IMR-90 (cell line): ENCODE results near the gene SLC22A31. TPM values are rescaled to one million over a fixed set of nuclear protein-coding genes. Genes with fewer than 3 reads are reported as not detected.
A peak's percentile ranks its signal among the peaks of the same experiment; 100 is the strongest.

Experiments
- ATAC-seq: fragments of 200-7000 bp; cut with Tn5 transposase; 2 replicates; pipeline ENCODE4 v1.9.1; 2020; ENCODE audit warnings: low read depth, mild to moderate bottlenecking, moderate library complexity
- BruUV-seq: library from RNA; stranded (reverse); fragments of 400-500 nt; replicated peaks from 2 replicates; lab custom pipeline; 2021; lab: Mats Ljungman, UMichigan
- CTCF ChIA-PET: fragments of 300-600 bp; formaldehyde crosslinking; extraction: SDS; loops from one replicate; lab custom pipeline; 2021; ENCODE audit warnings: antibody characterized with exemption; lab: Yijun Ruan, JAX
- POLR2A ChIA-PET: fragments of 300-600 bp; sonication (Branson Sonifier 250); formaldehyde crosslinking; loops from one replicate; lab custom pipeline; 2022; ENCODE audit warnings: antibody characterized with exemption; ENCODE audit not compliant: unreplicated experiment; lab: Charles Lee
- DNase-seq: peaks from one replicate; pipeline ENCODE4 v3.0.0; 2013
- H2AFZ ChIP-seq: replicated peaks from 2 replicates; pipeline ENCODE3; 2013; ENCODE audit warnings: low read length, mild to moderate bottlenecking; ENCODE audit not compliant: poor library complexity
- H2AK5ac ChIP-seq: 2 replicates; pipeline ENCODE4 v1.6.1; 2013; ENCODE audit warnings: low read depth, low read length, inconsistent platforms
- H2AK9ac ChIP-seq: replicated peaks from 2 replicates; pipeline ENCODE3; 2013; ENCODE audit warnings: mild to moderate bottlenecking, low read depth, low read length, moderate library complexity; ENCODE audit not compliant: poor library complexity
- H2BK120ac ChIP-seq: 2 replicates; pipeline ENCODE4 v1.6.1; 2013; ENCODE audit warnings: low read depth, low read length, inconsistent platforms
- H2BK15ac ChIP-seq: 3 replicates; pipeline ENCODE4 v1.6.1; 2013; ENCODE audit warnings: low read depth, low read length, inconsistent platforms
- H2BK20ac ChIP-seq: 2 replicates; pipeline ENCODE4 v1.6.1; 2013; ENCODE audit warnings: low read depth, mild to moderate bottlenecking, inconsistent platforms, low read length, moderate library complexity
- H2BK5ac ChIP-seq: 2 replicates; pipeline ENCODE4 v1.6.1; 2013; ENCODE audit warnings: mild to moderate bottlenecking, low read depth, low read length, inconsistent platforms; ENCODE audit not compliant: poor library complexity, severe bottlenecking
- H3K14ac ChIP-seq: replicated peaks from 2 replicates; pipeline ENCODE4 v1.6.1; 2013; ENCODE audit warnings: low read depth, low read length, inconsistent platforms
- H3K18ac ChIP-seq: 2 replicates; pipeline ENCODE4 v1.6.1; 2013; ENCODE audit warnings: low read depth, low read length, control low read depth
- H3K23ac ChIP-seq: 2 replicates; pipeline ENCODE4 v1.6.1; 2013; ENCODE audit warnings: low read depth, low read length, inconsistent platforms
- H3K27ac ChIP-seq: 2 replicates; pipeline ENCODE4 v1.5.1; 2013; ENCODE audit warnings: mild to moderate bottlenecking, control low read depth, low read length; ENCODE audit not compliant: insufficient read depth
- H3K27me3 ChIP-seq: 2 replicates; pipeline ENCODE4 v1.6.1; 2013; ENCODE audit warnings: low read length; ENCODE audit not compliant: control insufficient read depth, insufficient read depth
- H3K36me3 ChIP-seq: 2 replicates; pipeline ENCODE4 v1.6.1; 2013; ENCODE audit warnings: low read length, mixed read lengths; ENCODE audit not compliant: control insufficient read depth, insufficient read depth
- H3K4ac ChIP-seq: 2 replicates; pipeline ENCODE4 v1.6.1; 2013; ENCODE audit warnings: low read depth, low read length, inconsistent platforms
- H3K4me1 ChIP-seq: 2 replicates; pipeline ENCODE4 v1.6.1; 2013; ENCODE audit warnings: low read length, mixed read lengths; ENCODE audit not compliant: control insufficient read depth, insufficient read depth
- H3K4me2 ChIP-seq: 2 replicates; pipeline ENCODE4 v1.6.1; 2013; ENCODE audit warnings: low read depth, mild to moderate bottlenecking, control low read depth, low read length, moderate library complexity
- H3K4me3 ChIP-seq: 2 replicates; pipeline ENCODE4 v1.5.1; 2013; ENCODE audit warnings: low read depth, mild to moderate bottlenecking, control low read depth, low read length, moderate library complexity; ENCODE audit not compliant: insufficient read depth
- H3K56ac ChIP-seq: 2 replicates; pipeline ENCODE4 v1.6.1; 2013; ENCODE audit warnings: low read length, inconsistent platforms; ENCODE audit not compliant: insufficient read depth; ENCODE audit errors: extremely low read depth
- H3K79me1 ChIP-seq, 2 experiments: 2 replicates each; pipeline ENCODE4 v1.6.1; 2013; ENCODE audit warnings: low read length in 2 of 2, inconsistent platforms in 1 of 2, low read depth in 1 of 2
- H3K9ac ChIP-seq: 2 replicates; pipeline ENCODE4 v1.6.1; 2013; ENCODE audit warnings: low read depth, low read length, control low read depth
- H3K9me1 ChIP-seq: 2 replicates; pipeline ENCODE4 v1.6.1; 2013; ENCODE audit warnings: low read length, inconsistent platforms; ENCODE audit not compliant: insufficient read depth
- H3K9me3 ChIP-seq: 2 replicates; pipeline ENCODE4 v1.6.1; 2013; ENCODE audit warnings: low read length; ENCODE audit not compliant: control insufficient read depth, insufficient read depth
- H4K20me1 ChIP-seq: 2 replicates; pipeline ENCODE4 v1.6.1; 2013; ENCODE audit warnings: low read length, inconsistent platforms; ENCODE audit not compliant: insufficient read depth
- H4K5ac ChIP-seq: 2 replicates; pipeline ENCODE4 v1.6.1; 2013; ENCODE audit warnings: mild to moderate bottlenecking, low read depth, low read length, control low read depth
- H4K8ac ChIP-seq, 2 experiments: 2 replicates each; pipeline ENCODE4 v1.6.1; 2013; ENCODE audit warnings: low read depth in 2 of 2, low read length in 2 of 2, control low read depth in 1 of 2, inconsistent platforms in 1 of 2
- H4K91ac ChIP-seq: 2 replicates; pipeline ENCODE4 v1.6.1; 2013; ENCODE audit warnings: low read depth, low read length, inconsistent platforms; ENCODE audit not compliant: insufficient read depth
- BHLHE40 ChIP-seq: fragments of 150-350 bp; IDR thresholded peaks from 2 replicates; pipeline ENCODE4 v1.6.1; 2016; ENCODE audit warnings: mild to moderate bottlenecking, low read depth, low read length
- CEBPB ChIP-seq: IDR thresholded peaks from 2 replicates; pipeline ENCODE4 v1.6.1; 2012; ENCODE audit warnings: low read depth, low read length, improper control_type of control experiment
- FOS ChIP-seq: fragments of 150-350 bp; IDR thresholded peaks from 2 replicates; pipeline ENCODE4 v1.6.1; 2016; ENCODE audit warnings: low read depth, low read length
- MAZ ChIP-seq: IDR thresholded peaks from 2 replicates; pipeline ENCODE4 v1.6.1; 2012; ENCODE audit warnings: low read depth, mild to moderate bottlenecking, low read length, improper control_type of control experiment, moderate library complexity, borderline replicate concordance
- MXI1 ChIP-seq: IDR thresholded peaks from 2 replicates; pipeline ENCODE4 v1.6.1; 2012; ENCODE audit warnings: low read depth, mild to moderate bottlenecking, low read length, moderate library complexity, borderline replicate concordance
- RAD21 ChIP-seq: IDR thresholded peaks from 2 replicates; pipeline ENCODE4 v1.6.1; 2012; ENCODE audit warnings: low read length, improper control_type of control experiment
- RCOR1 ChIP-seq: IDR thresholded peaks from 2 replicates; pipeline ENCODE4 v1.6.1; 2012; ENCODE audit warnings: mild to moderate bottlenecking, low read length, improper control_type of control experiment; ENCODE audit not compliant: insufficient replicate concordance
- SMC3 ChIP-seq: fragments of 150-350 bp; IDR thresholded peaks from 2 replicates; pipeline ENCODE4 v1.6.1; 2016; ENCODE audit warnings: low read depth, mild to moderate bottlenecking, antibody characterized with exemption, low read length, moderate library complexity
- WGBS, 2 experiments: methylation state at CpG; one replicate each; pipeline versions ENCODE4 v1.1.5 to v1.1.7; 2013; ENCODE audit warnings: missing lambda C conversion rate in 2 of 2; ENCODE audit not compliant: insufficient read length in 1 of 2; ENCODE audit errors: extremely low coverage in 2 of 2; 5-methylcytosine and 5-hydroxymethylcytosine counted together
- dilution Hi-C: fragments of 300-500 bp; cut with HindIII; formaldehyde crosslinking; loops from one replicate; pipeline ENCODE4 v1.14.3; 2018; ENCODE audit warnings: low sequenced_read_pairs; ENCODE audit not compliant: unreplicated experiment
- in situ Hi-C: fragments of 300-500 bp; cut with MboI; formaldehyde crosslinking; loops from 3 replicates; pipeline ENCODE4 v1.14.3; 2019; ENCODE audit warnings: low sequenced_read_pairs, inconsistent platforms, mixed read lengths
- intact Hi-C: fragments of 100-400 bp; cut with micrococcal nuclease; formaldehyde crosslinking; loops from 2 replicates; pipeline ENCODE4 v1.10.0; 2022
- polyA plus RNA-seq, 3 experiments: library from polyadenylated mRNA; depleted of rRNA; stranded (reverse); fragments of >200 nt; gene quantifications; 2 replicates each; pipeline ENCODE4 v1.2.3, GENCODE V29; 2012; ENCODE audit warnings: low replicate concordance in 1 of 3
- total RNA-seq: library from RNA; depleted of rRNA; stranded (reverse); fragments of >200 nt; gene quantifications from 2 replicates; pipeline ENCODE4 v1.2.3, GENCODE V29; 2012
- TF ChIP-seq, protein P1 (sequence below): conservative IDR thresholded peaks from 2 replicates; pipeline ENCODE4 v1.5.1; 2012; ENCODE audit warnings: mild to moderate bottlenecking, low read depth, low read length, improper control_type of control experiment
- TF ChIP-seq, protein P2 (sequence below): fragments of 150-350 bp; IDR thresholded peaks from 2 replicates; pipeline ENCODE4 v1.6.1; 2017; ENCODE audit warnings: mild to moderate bottlenecking, antibody characterized with exemption, low read length, low read depth

The SLC22A31 gene
- total and polyA plus RNA-seq, 2 of the 4 experiments (the other 2 are of a cell fraction): 0.18 to 5.5 TPM

DNA sequence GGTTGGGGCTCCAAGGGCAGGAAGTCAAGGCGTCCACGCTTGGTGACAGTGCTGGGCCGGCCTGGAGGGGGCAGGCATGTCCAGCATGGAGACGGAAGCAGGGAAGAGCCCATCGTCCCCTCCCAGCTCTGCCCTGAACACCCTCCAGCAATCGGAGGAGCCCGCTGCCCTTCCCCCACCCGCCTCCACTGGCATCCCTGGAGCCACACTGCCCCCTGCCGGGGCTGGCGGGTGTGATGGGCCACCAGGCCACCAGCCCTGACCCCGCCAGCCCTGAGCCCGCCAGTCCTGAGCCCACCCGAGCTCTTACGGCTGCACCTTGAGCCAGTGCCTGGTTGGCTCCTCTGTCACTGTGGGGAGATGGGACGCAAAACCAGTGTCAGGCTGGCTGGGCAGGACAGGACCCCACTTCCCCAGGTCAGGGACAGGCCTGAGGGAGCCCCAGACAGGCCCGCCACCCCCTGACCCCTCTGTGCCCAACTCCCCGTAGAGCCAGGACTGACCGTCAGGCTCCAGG lies 32.9 kb downstream of the SLC22A31 start:
- Histone ChIP-seq H3K9me3 (no peaks in the 10 kb centered on the region), H3K4ac (peak overlapping the region; percentile 22; the same call in 1 of the 2 replicates), H4K20me1 (no peaks in the 10 kb centered on the region), H2AK5ac (no peak overlapping the region), H4K91ac (no peak overlapping the region), H2BK5ac (no peak overlapping the region), H4K5ac (peak overlapping the region; percentile 49; the same call in 1 of the 2 replicates), H2BK20ac (no peak overlapping the region), H3K36me3 (no peaks in the 10 kb centered on the region), H3K9me1 (no peaks in the 10 kb centered on the region), H3K4me3 (no peak overlapping the region), H2AFZ (peak overlapping the region; percentile 88), H4K8ac (peak overlapping the region in 1 of 2 experiments; percentile 19; a peak in 1 of 4 replicates), H3K23ac (no peak overlapping the region), H3K56ac (no peak overlapping the region), H2BK15ac (no peak overlapping the region), H3K27ac (no peak overlapping the region), H3K18ac (no peak overlapping the region; the same call in 1 of the 2 replicates), H3K79me1 (no peaks in the 10 kb centered on the region), H3K4me1 (peaks cover 5% of the 10 kb centered on the region; the same call in 1 of the 2 replicates), H3K27me3 (peaks cover 26% of the 10 kb centered on the region), H3K14ac (no peak overlapping the region), H3K9ac (no peak overlapping the region), H2BK120ac (no peak overlapping the region; the same call in 1 of the 2 replicates), H2AK9ac (peak overlapping the region; percentile 90), H3K4me2 (peak overlapping the region; percentile 57; the same call in 1 of the 2 replicates)
- no TSS peak for BruUV-seq
- ChIA-PET POLR2A (no interaction called here), CTCF (interaction anchor here (0.6 to 1.0 kb wide), 2 partner anchors 12 to 416 kb away, joined by 3 read pairs; no protein-coding TSS in a partner anchor)
- in situ Hi-C loops: loop anchor here (10.0 kb wide), 1 partner anchor 423 kb away; no protein-coding TSS in a partner anchor
- intact Hi-C loops: loop anchor here (1.0 to 2.0 kb wide), 3 partner anchors 349 to 430 kb away; no protein-coding TSS in a partner anchor
- 0% methylated on average over 6 of the region's 18 CpGs; no CpG with 5 or more reads in 1 of the 2 experiments for WGBS, 2 experiments
- ATAC-seq: peak; percentile 80
- dilution Hi-C loops: no loop called here
- TF ChIP-seq, protein P1, sequence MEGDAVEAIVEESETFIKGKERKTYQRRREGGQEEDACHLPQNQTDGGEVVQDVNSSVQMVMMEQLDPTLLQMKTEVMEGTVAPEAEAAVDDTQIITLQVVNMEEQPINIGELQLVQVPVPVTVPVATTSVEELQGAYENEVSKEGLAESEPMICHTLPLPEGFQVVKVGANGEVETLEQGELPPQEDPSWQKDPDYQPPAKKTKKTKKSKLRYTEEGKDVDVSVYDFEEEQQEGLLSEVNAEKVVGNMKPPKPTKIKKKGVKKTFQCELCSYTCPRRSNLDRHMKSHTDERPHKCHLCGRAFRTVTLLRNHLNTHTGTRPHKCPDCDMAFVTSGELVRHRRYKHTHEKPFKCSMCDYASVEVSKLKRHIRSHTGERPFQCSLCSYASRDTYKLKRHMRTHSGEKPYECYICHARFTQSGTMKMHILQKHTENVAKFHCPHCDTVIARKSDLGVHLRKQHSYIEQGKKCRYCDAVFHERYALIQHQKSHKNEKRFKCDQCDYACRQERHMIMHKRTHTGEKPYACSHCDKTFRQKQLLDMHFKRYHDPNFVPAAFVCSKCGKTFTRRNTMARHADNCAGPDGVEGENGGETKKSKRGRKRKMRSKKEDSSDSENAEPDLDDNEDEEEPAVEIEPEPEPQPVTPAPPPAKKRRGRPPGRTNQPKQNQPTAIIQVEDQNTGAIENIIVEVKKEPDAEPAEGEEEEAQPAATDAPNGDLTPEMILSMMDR: peak; percentile 90
- TF ChIP-seq RCOR1: no peak
- TF ChIP-seq SMC3: peak; percentile 77
- TF ChIP-seq CEBPB: no peak
- peak; percentile 77 for TF ChIP-seq MAZ
- TF ChIP-seq RAD21: peak; percentile 94
- no peak for TF ChIP-seq MXI1
- no peak for TF ChIP-seq FOS
- TF ChIP-seq BHLHE40: 0 out of 2 replicates have a peak, but pooled peaks have one; percentile 5
- TF ChIP-seq, protein P2, sequence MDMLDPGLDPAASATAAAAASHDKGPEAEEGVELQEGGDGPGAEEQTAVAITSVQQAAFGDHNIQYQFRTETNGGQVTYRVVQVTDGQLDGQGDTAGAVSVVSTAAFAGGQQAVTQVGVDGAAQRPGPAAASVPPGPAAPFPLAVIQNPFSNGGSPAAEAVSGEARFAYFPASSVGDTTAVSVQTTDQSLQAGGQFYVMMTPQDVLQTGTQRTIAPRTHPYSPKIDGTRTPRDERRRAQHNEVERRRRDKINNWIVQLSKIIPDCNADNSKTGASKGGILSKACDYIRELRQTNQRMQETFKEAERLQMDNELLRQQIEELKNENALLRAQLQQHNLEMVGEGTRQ: no peak
- peak; percentile 59 for DNase-seq
